HG02798 (cell line): ENCODE measurements around the gene HNRNPA1L2.
"Not testable (repeated sequence)": the region's sequence is repeated elsewhere in the genome, so short reads cannot be mapped to it uniquely, and the experiment has no call there.

Source experiments
- ATAC-seq: cut with Tn5 transposase; IDR thresholded peaks from one replicate; pipeline ENCODE4 v1.9.1; 2021; ENCODE audit warnings: mild to moderate bottlenecking; ENCODE audit not compliant: unreplicated experiment, poor library complexity

HNRNPA1L2 gene

DNA sequence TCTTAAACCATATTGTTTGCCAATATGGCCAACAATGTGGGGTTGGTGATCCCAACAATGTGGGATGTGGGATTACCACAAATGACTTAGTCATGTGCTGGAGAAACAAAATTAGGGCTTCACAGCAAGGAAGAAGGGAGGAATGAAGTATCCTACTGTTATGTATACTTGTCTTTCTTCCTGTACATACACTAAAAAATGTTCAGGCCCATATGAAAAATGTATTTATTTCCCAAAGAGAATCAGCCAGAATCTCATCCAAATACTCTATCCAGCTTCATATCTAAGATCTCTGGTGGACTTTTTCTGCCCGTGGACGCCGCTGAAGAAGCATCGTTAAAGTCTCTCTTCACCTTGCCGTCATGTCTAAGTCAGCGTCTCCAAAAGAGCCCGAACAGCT lies at the start of gene HNRNPA1L2:
Gene HNRNPA1L2, plus strand, starts transcription at position 301 of the 400 bp plus-strand sequence. Its CDS starts 62 bp downstream, at position 363.
- ATAC-seq, result no peak

DNA sequence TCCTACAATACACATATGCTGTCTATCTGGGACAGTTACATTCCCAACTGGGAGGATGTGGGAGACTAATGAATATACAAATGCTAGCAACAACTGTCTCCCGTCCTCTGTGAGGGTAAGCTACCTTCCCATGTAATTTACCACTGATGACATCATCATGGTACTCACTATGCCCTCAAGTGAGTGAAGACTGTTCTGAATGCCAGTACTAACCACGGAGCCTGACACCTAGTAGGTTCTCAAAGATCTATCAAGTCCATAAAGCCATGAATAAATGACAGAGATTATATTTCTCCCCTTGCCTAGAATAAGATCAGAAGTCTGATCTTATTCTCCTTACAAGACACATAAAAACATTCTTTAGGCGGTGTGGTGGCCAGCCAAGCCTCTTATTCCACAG lies 49.1 kb upstream of the HNRNPA1L2 start:
- ATAC-seq, result not testable (repeated sequence)

DNA sequence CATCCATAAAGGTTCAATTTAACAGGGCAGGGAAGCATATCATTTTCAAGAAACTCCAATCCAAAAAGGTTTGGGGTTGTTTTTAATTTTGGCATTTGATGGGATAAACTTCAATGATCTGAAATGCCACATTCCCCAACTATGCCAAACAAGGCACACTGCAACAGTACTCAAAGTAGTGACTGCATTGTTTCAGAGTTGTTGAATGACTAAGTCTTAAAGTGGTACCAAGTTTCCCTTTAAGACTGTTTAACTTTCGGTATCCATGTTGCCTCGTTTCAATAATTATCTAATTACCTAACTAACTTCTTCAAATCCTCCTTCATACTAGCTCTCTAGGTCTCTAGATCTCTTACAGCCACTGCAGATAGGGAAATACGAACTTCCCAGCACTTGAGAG lies 48.4 kb upstream of the HNRNPA1L2 start:
- peak; percentile 70 for ATAC-seq

DNA sequence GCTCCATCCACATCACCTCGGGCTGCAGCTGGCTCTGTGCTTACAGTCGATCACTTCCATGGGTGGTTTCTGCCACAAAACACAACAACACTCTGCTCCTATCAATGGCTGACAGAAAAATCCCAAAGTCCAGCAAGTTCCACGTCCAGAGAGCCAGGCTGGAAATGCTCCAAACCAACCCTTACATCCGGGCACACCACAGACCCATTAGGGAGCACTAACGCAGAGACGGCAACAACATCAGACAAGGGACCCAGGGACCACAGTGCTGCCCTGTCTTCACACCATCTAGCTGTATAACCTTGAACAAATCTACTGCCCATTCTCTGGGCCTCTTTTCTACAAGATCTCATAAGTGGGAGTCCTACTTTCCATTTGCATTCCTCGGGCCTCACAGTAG lies 47.9 kb upstream of the HNRNPA1L2 start:
- not testable (repeated sequence) for ATAC-seq

DNA sequence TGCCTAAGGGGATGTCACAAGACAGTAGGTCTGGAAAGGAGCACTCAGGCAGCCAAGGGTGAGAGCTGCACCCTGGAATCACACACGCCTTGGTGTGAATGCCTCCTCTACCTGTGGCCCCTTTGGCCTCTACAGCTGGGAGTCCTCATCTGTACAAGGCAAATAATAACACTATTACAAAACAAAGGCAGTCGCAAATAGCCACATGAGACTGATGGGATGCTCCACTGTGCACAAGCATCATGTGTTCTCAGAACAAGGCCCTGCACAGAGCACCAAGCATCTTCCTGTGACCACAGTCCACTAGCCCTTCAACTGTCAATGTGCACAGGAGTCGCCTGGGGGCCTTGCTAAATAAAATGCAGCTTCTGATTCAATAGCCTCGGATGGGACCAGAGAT lies 44.6 kb upstream of the HNRNPA1L2 start:
- no peak for ATAC-seq

DNA sequence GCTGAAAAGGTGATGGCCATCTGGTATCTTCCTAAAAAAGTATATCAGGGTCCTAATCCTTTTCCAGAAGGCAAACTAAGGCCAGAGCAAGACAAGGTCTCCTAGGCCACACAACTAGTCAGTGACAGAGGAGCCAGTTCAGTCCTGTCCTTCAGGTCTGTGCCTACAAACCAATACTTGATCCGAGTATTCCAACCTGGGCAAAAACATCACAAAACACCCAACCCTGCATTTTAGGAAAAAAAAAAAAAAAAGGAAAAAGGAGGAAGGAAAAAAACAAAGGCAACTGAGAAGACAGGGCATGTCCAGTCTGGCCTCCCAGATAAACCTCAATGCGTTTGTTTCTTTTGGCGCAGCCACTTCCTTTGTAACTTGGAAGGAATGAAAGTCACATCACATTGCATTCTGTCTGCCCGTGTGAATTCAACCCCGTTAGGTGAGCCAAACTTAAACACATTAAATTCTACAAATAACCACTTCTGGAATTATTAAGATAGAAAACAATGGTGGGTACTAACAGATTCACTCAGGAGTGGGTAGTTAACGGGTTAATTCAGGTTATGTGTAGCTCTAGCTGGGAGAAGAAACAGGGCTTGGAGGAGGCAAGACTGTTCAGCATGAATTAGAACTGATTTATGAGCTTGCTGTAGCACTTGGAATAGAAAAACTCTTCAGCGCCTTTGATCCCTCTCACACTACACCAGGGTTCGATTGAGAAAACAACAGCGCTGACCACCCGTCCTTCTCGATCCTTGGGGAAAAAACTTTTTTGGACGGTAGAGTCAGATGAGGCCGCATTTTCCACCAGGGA lies 43.0 kb upstream of the HNRNPA1L2 start:
- peak; percentile 22 for ATAC-seq

DNA sequence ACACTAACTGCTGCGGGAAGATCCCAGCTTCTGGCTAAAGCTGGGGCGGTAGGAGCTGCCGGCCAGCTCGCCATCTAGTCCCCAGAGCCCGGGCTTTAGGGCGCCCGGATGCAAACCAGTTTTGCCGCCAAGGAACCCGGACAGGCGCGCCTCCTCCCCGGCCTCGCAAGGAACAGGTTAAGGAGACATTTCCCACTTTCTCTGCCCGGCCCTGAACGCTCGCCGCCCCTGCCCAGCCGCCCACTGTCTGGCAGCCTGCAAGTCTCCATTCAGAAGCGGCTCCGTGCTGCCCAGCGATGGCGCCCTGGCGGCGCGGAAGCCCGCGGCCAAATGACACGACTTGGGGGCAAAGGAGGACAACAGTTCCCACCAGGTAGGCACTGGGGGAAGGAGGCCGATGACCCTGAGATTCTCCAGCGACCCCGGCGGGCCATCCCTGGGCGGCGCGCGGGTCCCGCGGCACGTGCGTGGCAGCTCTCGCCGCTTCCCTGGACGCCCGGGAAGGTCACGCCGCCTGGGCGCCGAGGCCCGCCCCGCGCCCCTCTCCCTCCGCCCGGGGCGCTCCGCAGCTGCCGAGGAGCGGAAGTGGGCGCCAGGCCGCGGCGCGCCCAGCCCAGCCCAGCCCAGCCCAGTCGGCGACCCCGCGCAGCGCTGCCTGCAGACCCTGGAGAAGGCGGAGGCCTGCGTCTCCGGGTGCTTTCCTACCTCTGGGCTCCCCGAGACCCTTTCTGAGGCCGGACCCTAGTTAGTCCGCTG lies 42.2 kb upstream of the HNRNPA1L2 start:
- peak; percentile 86 for ATAC-seq

DNA sequence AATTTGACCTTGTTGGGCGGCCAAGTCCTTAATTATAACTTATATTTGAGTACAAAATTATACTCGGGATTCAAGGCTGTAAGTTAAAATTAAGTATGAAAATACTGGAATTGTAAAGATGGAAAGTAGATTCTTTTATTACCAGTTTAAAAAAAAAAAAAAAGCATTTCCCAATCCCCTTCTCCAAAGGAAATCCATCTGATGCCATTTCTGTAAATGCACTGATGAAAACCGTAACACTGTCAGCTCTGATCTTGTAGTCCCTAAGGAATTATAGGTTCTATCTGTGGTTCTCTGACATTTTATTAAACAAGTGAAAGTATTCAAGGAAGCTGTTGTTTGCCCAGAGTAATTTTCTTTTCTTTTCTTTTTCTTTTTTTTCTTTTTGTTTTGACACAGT lies 41.6 kb upstream of the HNRNPA1L2 start:
- no peak for ATAC-seq

DNA sequence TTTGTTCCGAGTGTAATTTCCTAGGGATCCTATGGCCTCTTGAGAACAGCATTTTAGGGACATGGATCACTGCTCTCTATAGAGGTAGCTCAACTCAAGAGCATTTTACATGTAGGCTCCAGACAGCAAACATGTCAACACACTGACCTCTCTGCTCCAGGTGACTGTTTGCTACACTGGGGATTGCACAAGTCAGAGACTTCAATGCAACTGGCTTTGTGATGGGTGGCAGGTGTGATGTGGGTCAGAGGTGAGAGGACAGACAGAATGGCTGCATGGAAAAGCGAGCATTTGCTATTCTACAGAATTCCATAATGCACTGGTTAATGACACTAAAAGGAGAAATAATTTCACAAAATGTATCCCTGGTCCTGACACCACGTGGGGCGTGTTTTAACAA lies 38.9 kb upstream of the HNRNPA1L2 start:
- ATAC-seq, result not testable (repeated sequence)

DNA sequence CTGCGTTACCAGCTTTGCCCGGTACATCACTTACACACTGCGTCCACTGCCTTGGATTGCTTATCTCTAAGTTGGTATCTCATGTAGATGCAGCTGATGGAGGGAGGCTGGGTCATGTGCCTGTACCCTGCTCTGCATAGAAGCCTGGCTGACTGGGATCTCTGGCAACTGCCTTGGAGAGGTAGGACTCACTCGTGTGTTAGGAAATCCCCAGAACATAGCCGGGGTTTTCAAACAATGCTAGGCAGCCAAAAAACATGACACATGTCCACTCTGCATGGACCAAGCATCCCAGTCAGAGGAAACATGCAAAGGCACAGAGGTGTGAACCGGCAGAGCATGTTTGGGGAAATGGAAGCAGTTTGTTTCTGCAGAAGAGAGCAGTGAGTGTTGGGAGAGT lies 36.1 kb upstream of the HNRNPA1L2 start:
- not testable (repeated sequence) for ATAC-seq

DNA sequence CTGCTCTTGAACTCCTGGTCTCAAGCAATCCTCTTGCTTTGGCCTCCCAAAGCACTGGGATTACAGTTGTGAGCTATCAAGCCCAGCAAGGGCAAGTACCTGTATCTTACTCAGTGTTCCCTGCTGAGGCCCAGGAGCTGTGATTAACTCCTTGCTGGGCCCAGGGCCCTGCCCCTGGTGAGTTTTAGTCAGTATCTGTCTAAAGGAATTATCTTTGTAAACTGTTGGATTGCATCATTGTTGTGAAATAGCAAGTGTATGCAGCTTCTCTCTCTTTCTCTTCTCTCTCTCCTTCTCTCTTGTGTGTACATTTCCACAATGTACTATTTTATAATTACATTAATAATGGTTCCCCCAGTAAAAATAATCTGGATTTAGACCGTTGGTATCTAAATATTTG lies 35.4 kb upstream of the HNRNPA1L2 start:
- ATAC-seq, result not testable (repeated sequence)

DNA sequence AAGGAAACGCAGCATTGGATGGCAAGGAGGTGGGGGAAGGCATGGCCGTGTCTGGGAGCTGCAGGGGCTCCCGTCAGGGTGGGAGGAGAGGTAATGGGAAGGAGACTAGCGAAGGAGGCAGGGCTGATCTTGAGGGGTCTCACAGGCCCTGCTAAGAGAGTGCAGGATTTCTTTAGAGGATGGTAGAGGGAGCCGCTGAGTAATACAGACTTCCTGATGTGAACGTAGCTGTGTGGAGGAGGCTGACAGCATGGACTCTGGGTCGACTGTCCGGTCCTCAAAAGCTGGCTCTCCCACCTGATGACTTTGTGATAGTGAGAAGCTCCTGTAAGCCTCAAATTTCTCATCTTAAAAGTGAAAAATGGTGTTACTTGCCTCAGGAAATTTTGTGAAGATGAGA lies 34.0 kb upstream of the HNRNPA1L2 start:
- not testable (repeated sequence) for ATAC-seq

DNA sequence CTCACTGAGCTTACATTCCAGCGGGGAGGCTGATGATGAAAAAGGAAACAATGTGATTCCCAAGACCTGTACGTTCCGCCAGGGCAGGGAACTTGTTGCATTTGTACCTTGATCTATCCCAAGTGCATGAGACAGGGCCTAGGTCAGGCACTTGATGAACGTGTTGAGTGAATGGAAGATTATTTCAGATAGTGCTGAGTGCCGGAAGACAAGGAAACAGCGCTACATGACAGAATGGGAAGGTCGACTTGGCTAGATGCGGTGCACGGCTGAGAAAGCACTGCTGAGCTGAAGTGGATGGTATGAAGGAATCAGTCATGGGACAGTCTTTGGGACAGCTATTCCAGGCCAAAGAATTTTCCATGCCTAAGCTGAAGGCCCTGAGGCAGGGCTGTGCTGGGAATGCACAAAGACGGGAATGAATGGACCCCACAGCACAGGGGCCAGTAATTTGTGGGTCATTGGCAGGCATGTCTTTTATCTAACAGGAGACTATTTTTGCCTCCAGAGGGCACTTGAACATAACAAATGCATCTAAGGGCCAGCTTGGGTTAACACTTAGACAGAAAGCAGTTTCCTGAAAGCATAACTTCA lies 33.1 kb upstream of the HNRNPA1L2 start:
- peak; percentile 75 for ATAC-seq

DNA sequence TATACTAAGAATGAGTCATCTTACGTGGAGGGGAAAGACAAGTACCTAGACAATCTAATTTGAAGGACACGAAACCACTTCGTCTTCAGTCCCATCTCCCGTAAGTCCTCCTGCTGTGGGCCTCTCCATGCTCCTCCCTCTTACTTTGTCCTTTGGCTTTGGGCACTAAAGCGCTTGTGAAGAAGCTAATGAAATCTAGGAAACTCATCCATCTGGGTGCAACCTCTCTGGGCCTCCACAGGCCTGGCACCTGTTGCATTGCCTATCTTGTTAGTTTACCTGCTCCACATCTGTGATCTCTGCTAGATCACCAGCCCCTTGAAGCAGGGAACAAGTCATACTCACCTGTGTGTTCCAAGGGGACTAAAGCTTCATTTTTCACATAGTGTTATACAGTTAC lies 32.1 kb upstream of the HNRNPA1L2 start:
- ATAC-seq, result not testable (repeated sequence)

DNA sequence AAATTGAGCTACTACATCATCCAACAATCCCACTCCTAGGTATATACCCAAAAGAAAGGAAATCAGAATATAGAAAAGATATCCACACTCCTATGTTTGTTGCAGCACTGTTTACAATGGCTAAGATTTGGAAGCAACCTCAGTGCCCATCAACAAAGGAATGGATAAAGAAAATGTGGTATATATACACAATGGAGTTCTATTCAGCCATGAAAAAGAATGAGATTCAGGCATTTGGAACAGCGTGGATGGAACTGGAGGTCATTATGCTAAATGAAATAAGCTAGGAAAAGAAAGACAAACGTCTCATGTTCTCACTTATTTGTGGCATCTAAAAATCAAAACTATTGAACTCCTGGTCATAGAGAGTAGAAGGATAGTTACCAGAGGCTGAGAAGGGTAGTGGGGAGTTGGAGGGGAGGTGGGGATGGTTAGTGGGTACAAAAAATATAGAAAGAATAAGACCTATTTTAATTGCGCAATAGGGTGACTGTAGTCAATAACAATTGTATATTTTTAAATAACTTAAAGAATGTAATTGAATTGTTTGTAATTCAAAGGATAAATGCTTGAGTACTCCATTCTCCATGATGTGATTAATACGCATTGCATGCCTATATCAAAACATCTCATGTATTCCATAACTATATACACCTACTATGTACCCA lies 27.0 kb upstream of the HNRNPA1L2 start:
- no peak for ATAC-seq

DNA sequence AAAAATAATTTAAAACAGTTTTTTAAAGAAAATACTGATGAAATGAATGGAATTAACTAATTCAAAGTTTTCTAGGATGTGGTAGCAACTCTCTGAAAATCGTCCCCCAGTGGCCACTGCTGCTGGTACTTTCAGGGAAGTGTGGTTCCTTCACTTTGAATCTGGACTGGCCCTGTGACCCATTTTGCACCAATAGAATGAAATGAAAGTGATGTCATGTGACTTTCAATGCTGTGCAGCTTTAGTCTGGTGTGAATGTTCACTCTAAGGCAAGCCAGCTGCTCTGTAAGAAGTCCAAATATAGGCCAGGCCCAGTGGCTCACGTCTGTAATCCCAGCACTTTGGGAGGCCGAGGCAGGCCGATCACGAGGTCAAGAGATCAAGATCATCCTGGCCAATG lies 26.4 kb upstream of the HNRNPA1L2 start:
- ATAC-seq, result peak; percentile 19

DNA sequence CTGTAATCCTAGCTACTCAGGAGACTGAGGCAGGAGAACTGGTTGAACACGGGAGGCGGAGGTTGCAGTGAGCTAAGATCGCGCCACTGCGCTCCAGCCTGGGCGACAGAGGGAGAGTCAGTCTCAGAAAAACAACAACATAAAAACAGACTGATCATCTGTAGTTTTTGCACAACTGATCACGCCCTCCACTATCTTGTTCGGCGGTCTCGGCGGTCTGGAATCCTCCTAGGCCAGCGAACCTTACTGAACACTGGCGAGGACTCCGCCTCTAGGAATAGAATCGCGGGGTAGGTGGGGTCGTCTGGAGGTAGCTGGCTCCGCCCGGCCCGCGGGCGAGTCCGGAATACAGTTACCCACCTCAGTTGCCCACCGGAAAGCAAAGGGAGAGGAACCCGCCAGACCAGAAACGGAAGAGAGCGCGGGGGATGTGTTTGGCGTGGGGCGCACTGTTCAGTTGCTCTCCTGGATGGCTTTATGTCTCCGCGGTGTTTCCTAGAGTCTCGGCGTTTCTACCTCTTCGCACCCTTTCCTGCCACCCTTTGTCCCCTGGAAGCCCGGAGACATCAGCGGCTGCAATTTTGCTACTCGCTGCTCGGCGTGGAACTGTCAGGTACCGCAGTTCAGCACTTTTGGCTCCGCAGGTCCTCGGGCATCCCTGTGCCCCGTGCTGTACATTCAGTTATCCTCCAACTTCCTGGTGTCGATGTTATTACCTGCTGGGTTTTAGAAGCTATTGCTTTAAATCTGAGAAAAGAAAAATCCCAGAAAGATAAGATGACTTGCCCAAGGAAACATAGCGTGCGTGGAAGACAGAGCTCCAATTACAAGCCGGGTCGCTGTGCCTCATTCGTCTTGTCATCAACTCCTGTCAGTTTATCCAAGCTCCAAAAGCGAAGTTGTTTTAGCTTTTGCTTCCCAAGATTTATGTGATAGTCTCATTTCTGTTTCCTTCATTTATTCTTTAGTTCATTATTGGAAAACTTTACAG lies 24.9 kb upstream of the HNRNPA1L2 start:
- ATAC-seq, result peak; percentile 98

DNA sequence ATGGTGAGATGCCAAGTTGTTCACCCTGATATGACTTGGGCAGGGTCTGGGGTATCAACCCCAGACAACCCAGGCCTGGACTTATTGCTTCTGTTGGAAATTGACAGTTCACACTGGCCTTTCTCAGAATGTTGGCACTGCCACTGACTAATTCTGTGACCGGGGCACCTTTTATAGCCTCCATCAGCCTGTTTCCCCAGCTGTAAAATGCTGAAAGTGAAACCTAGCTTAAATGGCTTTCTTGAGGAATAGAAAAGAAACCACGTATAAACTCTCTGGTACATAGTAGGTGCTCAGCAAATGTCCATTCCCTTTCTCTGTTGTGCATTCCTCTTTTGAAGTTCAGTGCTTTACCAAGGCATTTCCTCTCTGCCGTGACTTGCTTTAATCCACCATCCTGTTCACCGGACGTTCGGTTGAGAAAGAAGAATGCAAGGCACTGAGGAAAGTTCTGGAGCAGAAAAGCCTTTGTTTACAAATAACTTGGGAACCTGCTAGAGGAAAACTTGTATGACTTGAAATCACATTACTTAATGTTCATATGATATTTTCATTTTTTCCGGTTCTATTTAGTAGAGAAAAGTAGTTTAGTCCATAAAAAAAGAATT lies 11.0 kb upstream of the HNRNPA1L2 start:
- ATAC-seq, result not testable (repeated sequence)
